Measurements from ENCODE around the gene LITAFD. TPM values are rescaled to one million over a fixed set of nuclear protein-coding genes. Genes with fewer than 3 reads are reported as not detected.
"Not testable (repeated sequence)": the region's sequence is repeated elsewhere in the genome, so short reads cannot be mapped to it uniquely, and the experiment has no call there.

The LITAFD gene
- total RNA-seq, 1 donor from 2014 or later, result not detected

GRCh38 chr16:8916541-8917225 is 34.5 kb downstream of the LITAFD start:
- Mint-ChIP-seq H3K9me3 (no peaks in the 10 kb centered on the region), H3K27me3 (no peaks in the 10 kb centered on the region), H3K4me3 (no peak overlapping the region)

DNA sequence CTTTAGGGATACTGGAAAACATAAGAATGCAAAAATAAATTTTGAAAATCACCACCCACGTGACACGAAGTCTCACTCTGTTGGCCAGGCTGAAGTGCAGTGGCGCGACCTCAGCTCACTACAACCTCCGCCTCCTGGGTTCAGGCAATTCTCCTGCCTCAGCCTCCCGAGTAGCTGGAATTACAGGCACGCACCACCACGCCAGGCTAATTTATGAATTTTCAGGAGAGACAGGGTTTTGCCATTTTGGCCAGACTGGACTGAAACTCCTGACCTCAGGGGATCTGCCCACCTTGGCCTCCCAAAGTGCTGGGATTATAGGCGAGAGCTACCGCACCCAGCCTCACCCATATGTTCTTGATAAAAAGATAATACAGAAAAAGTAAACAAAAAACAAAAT is 35.2 kb downstream of the LITAFD start:
- Mint-ChIP-seq H3K4me1 (peaks cover 17% of the 10 kb centered on the region), H3K36me3 (ENCODE audit: low read depth) (peaks cover 97% of the 10 kb centered on the region)
- DNase-seq; H3K27ac Mint-ChIP-seq; H3K4me3 Mint-ChIP-seq; POLR2A ChIA-PET; H3K9me3 Mint-ChIP-seq; ATAC-seq (ENCODE audit: low read depth); H3K27me3 Mint-ChIP-seq; intact Hi-C loops (cut with micrococcal nuclease): not testable (repeated sequence)
- CTCF ChIA-PET, result interaction anchor here (1.7 kb wide), 1 partner anchor 222 kb away, joined by 4 read pairs; no protein-coding TSS in a partner anchor

More at GRCh38 chr16:8916541-8917225, 34.5 kb downstream of the LITAFD start:
- intact Hi-C loops (cut with micrococcal nuclease), result no loop called here
- DNase-seq (no peak), ATAC-seq (ENCODE audit: low read depth) (peak; percentile 54)
- ChIA-PET POLR2A (no interaction called here), CTCF (interaction anchor here (1.2 kb wide), 1 partner anchor 20 kb away, joined by 4 read pairs; no protein-coding TSS in a partner anchor)
- peaks cover 97% of the 10 kb centered on the region for H3K36me3 Mint-ChIP-seq (ENCODE audit: low read depth)
- H3K27ac Mint-ChIP-seq, result peak overlapping the region; percentile 59
- H3K4me1 Mint-ChIP-seq, result peaks cover 17% of the 10 kb centered on the region
- TF ChIP-seq, protein P1, sequence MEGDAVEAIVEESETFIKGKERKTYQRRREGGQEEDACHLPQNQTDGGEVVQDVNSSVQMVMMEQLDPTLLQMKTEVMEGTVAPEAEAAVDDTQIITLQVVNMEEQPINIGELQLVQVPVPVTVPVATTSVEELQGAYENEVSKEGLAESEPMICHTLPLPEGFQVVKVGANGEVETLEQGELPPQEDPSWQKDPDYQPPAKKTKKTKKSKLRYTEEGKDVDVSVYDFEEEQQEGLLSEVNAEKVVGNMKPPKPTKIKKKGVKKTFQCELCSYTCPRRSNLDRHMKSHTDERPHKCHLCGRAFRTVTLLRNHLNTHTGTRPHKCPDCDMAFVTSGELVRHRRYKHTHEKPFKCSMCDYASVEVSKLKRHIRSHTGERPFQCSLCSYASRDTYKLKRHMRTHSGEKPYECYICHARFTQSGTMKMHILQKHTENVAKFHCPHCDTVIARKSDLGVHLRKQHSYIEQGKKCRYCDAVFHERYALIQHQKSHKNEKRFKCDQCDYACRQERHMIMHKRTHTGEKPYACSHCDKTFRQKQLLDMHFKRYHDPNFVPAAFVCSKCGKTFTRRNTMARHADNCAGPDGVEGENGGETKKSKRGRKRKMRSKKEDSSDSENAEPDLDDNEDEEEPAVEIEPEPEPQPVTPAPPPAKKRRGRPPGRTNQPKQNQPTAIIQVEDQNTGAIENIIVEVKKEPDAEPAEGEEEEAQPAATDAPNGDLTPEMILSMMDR (IDR thresholded peaks at IDR 0.05), result no peak

DNA sequence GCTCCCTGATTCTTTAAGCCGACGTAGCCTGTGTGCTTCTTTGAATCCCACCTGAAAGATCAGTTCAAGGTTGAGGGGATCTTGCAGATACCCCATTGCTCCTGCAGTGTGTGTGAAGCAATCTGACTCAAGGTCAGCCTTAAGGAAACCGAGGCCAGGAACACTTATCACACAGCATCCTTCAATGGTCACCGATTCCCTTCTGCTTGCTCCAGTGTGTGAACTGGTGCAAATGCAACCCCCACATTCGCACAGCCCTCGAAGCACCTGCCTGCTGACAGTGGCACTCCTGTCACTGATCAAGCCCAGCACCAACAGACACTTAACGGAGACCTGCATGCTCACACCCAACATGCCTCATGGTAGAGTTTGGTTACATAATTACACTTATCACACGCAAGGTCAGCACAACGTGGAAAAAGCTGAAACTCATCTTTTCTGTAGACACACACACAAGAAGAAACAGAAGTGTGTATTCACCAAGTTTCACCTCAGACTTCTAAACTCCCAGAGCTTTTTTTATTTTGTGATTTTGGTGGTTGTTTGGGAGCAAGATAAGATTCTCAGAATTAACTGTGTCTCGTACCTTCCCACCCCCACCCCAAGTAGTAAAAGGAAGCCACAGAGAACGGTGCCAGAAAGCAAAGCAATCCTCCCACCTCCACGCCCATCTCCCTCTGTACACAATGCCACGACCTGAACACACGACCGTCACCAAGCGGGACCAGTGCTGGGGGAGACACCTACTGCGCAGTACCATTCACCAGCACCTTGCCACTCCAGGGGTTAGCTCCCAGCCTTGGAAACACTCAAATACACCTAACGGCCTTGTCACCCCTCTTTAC is 37.2 kb downstream of the LITAFD start:
- Mint-ChIP-seq H3K4me3 (no peak overlapping the region), H3K9me3 (no peaks in the 10 kb centered on the region), H3K36me3 (ENCODE audit: low read depth) (peaks cover 95% of the 10 kb centered on the region), H3K27me3 (no peaks in the 10 kb centered on the region), H3K4me1 (peaks cover 20% of the 10 kb centered on the region), H3K27ac (no peak overlapping the region)
- ATAC-seq (ENCODE audit: low read depth) (no peak), DNase-seq (no peak)
- intact Hi-C loops (cut with micrococcal nuclease), result no loop called here
- POLR2A ChIA-PET, result interaction anchor here (1.2 kb wide), 1 partner anchor 9 kb away, joined by 3 read pairs; no protein-coding TSS in a partner anchor
- TF ChIP-seq, protein P1 (IDR thresholded peaks at IDR 0.05), result no peak
- CTCF ChIA-PET, result interaction anchor here (0.7 to 1.7 kb wide), 2 partner anchors 220 to 1818 kb away, joined by 3 to 4 read pairs; no protein-coding TSS in a partner anchor

- TF ChIP-seq, protein P1 (IDR thresholded peaks at IDR 0.05), result no peak
- H3K27ac Mint-ChIP-seq, result no peak overlapping the region
- ATAC-seq (ENCODE audit: low read depth) (no peak), DNase-seq (no peak)
- intact Hi-C loops (cut with micrococcal nuclease), result no loop called here
- H3K9me3 Mint-ChIP-seq, result no peaks in the 10 kb centered on the region
- ChIA-PET POLR2A (interaction anchor here (1.2 kb wide), 1 partner anchor 8 kb away, joined by 3 read pairs; no protein-coding TSS in a partner anchor), CTCF (interaction anchor here (0.7 kb wide), 1 partner anchor 1817 kb away, joined by 3 read pairs; no protein-coding TSS in a partner anchor)
- peaks cover 23% of the 10 kb centered on the region for H3K4me1 Mint-ChIP-seq
- H3K4me3 Mint-ChIP-seq, result no peak overlapping the region
- peaks cover 94% of the 10 kb centered on the region for H3K36me3 Mint-ChIP-seq (ENCODE audit: low read depth)
- H3K27me3 Mint-ChIP-seq, result no peaks in the 10 kb centered on the region
Measured at GRCh38 chr16:8919934-8920462, 37.8 kb downstream of the LITAFD start.

DNA sequence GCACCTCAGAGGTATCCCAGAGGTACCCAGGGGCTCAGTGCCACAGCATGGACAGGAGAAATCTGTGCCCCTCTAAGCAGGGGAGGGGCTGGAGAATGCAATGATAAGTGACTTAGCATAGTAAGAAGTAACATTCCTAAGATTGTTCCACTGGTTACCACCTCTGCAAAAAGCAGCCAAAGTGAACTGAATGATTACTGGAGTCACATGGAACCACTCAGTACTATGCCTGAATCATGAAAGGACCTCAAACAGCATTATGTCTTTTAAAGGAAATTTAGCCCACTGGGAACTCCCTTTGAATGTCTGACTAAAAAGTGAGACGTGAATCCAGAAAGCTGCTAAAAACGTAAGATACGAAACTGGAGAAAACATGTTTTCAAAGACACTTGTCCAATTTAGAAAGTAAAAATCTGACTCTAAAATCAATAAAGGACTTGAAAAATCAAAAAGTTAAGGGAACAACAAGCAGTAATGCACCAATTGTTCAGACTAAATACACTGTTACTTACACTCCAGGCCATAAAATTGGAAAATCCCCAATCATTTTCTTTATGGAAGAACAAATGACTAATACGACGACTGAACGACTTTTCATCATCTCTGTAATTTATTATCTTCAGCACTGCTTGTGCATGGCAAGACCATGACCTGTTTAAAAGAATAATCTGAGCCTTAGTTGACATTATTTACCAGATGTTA is 38.6 kb downstream of the LITAFD start:
- no peaks in the 10 kb centered on the region for H3K27me3 Mint-ChIP-seq
- intact Hi-C loops (cut with micrococcal nuclease), result no loop called here
- no peaks in the 10 kb centered on the region for H3K9me3 Mint-ChIP-seq
- no peak overlapping the region for H3K27ac Mint-ChIP-seq
- H3K4me3 Mint-ChIP-seq, result no peak overlapping the region
- no peak for ATAC-seq (ENCODE audit: low read depth)
- CTCF ChIA-PET, result no interaction called here
- H3K4me1 Mint-ChIP-seq, result peaks cover 24% of the 10 kb centered on the region
- TF ChIP-seq, protein P1 (IDR thresholded peaks at IDR 0.05), result no peak
- POLR2A ChIA-PET, result no interaction called here
- H3K36me3 Mint-ChIP-seq (ENCODE audit: low read depth), result peaks cover 95% of the 10 kb centered on the region
- DNase-seq, result no peak
